ENCODE results near the gene PABPN1L. TPM values are rescaled to one million over a fixed set of nuclear protein-coding genes. Genes with fewer than 3 reads are reported as not detected.

PABPN1L gene
- total RNA-seq, 1 donor from 2014 or later, result 0.67 TPM

DNA sequence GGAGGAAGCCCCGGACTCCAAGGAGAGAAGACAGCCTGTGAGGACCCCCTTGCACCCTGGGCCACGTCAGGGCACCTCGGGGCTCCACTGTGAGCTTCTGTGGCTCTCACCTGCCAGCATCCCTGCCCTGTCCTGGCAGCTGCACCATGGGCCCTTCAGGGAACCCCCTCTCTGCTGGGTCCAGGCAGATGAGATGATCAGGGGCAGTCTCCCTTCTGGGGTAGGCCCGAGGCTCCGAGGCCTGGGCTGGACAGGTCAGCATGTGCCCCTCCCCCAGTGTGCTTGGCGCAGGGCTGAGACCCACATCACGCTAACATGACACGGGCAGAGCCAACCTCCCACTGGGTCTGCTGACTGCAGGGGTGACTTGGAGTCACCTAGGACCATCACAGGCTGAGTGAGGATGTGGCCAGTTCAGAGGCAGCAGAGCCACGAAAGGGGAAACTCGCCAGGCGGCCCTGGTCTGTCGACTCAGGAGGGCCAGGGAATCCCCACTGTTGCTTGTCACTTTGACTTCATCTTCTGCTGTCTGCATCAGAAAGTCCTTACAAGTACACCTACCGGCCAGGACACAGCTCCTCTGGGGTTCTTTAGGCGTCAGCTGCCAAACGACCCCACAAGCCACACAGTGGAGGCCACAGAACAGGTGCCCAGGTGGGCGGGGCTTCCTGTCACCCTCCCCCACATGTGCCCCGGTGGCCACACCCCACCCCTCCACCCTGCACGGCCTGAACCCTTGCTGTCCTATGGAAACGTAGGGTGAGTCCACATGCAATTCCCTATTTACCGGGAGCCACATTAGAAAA lies 12.0 kb downstream of the PABPN1L start:
- TF ChIP-seq, protein P1, sequence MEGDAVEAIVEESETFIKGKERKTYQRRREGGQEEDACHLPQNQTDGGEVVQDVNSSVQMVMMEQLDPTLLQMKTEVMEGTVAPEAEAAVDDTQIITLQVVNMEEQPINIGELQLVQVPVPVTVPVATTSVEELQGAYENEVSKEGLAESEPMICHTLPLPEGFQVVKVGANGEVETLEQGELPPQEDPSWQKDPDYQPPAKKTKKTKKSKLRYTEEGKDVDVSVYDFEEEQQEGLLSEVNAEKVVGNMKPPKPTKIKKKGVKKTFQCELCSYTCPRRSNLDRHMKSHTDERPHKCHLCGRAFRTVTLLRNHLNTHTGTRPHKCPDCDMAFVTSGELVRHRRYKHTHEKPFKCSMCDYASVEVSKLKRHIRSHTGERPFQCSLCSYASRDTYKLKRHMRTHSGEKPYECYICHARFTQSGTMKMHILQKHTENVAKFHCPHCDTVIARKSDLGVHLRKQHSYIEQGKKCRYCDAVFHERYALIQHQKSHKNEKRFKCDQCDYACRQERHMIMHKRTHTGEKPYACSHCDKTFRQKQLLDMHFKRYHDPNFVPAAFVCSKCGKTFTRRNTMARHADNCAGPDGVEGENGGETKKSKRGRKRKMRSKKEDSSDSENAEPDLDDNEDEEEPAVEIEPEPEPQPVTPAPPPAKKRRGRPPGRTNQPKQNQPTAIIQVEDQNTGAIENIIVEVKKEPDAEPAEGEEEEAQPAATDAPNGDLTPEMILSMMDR (IDR thresholded peaks at IDR 0.05), result no peak
- ChIA-PET POLR2A (interaction anchor here (0.6 to 0.7 kb wide), 3 partner anchors 16 to 1094 kb away, joined by 4 to 6 read pairs (median 5); no protein-coding TSS in a partner anchor), CTCF (no interaction called here)
- intact Hi-C loops (cut with micrococcal nuclease), result loop anchor here (5.0 kb wide), 1 partner anchor 202 kb away; the partner anchor contains the start of gene CYBA
- Mint-ChIP-seq H3K27me3 (no peaks in the 10 kb centered on the region), H3K9me3 (no peaks in the 10 kb centered on the region), H3K27ac (peak overlapping the region; percentile 64), H3K4me1 (peaks cover 39% of the 10 kb centered on the region), H3K36me3 (ENCODE audit: low read depth) (peaks cover 26% of the 10 kb centered on the region), H3K4me3 (peak overlapping the region; percentile 73)
- ATAC-seq (ENCODE audit: low read depth), result peak; percentile 25
- peak; percentile 35 for DNase-seq

DNA sequence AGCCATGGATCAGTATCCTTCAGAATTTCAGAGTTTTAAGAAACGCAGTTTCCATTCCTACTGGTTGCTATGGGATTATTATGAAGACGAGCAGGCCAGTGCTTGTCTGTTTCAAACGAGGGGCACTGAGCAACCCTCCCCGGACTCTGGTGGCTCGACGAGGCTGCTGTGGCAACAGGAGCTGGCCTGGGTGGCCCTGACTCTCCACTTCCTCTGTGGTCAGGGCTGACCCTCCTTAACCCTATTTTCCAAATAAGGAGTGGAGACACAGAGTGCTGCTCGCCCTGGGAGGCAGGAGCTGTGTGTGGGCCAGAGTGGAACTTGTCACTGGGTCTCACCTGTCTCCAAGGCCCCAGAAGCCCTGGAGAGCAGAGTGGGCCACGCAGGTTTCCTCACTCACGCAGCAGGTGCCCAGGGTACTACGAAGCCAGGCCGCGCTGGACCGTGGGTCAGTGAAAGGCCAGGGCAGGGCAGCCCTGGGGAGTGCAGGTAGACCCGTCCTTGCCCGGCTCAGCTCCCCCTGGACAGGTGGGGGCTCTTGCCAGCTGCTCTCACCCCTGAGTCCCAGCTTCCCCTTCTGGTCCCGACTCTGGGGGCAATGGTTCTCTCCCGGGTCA lies 13.0 kb downstream of the PABPN1L start:
- POLR2A ChIA-PET, result interaction anchor here (0.5 to 0.6 kb wide), 2 partner anchors 631 to 1074 kb away, joined by 4 to 5 read pairs; no protein-coding TSS in a partner anchor
- H3K27me3 Mint-ChIP-seq, result no peaks in the 10 kb centered on the region
- no peak overlapping the region for H3K4me3 Mint-ChIP-seq
- H3K36me3 Mint-ChIP-seq (ENCODE audit: low read depth), result peaks cover 16% of the 10 kb centered on the region
- no peak overlapping the region for H3K27ac Mint-ChIP-seq
- TF ChIP-seq, protein P1 (IDR thresholded peaks at IDR 0.05), result no peak
- no peaks in the 10 kb centered on the region for H3K9me3 Mint-ChIP-seq
- intact Hi-C loops (cut with micrococcal nuclease), result no loop called here
- peaks cover 30% of the 10 kb centered on the region for H3K4me1 Mint-ChIP-seq
- CTCF ChIA-PET, result no interaction called here
- no peak for DNase-seq
- no peak for ATAC-seq (ENCODE audit: low read depth)

DNA sequence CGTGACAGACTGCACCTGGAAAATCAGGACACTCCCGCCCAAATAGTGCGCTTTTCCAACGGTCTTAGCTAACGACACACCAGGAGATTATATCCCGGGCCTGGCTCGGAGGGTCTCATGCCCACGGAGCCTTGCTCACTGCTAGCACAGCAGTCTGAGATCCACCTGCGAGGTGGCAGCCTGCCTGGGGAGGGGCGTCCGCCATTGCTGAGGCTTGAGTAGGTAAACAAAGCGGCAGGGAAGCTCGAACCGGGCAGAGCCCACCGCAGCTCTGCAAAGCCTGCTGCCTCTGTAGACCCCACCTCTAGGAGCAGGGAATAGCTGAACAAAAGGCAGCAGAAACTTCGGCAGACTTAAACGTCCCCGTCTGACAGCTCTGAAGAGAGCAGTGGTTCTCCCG lies 14.8 kb downstream of the PABPN1L start:
- DNase-seq (no peak), ATAC-seq (ENCODE audit: low read depth) (no peak)
- ChIA-PET CTCF (interaction anchor here (0.8 kb wide), 1 partner anchor 114 kb away, joined by 3 read pairs; no protein-coding TSS in a partner anchor), POLR2A (no interaction called here)
- H3K36me3 Mint-ChIP-seq (ENCODE audit: low read depth), result peaks cover 14% of the 10 kb centered on the region
- H3K27ac Mint-ChIP-seq, result no peak overlapping the region
- intact Hi-C loops (cut with micrococcal nuclease), result no loop called here
- TF ChIP-seq, protein P1 (IDR thresholded peaks at IDR 0.05), result no peak
- H3K27me3 Mint-ChIP-seq, result no peaks in the 10 kb centered on the region
- H3K4me1 Mint-ChIP-seq, result peaks cover 19% of the 10 kb centered on the region
- no peaks in the 10 kb centered on the region for H3K9me3 Mint-ChIP-seq
- no peak overlapping the region for H3K4me3 Mint-ChIP-seq

DNA sequence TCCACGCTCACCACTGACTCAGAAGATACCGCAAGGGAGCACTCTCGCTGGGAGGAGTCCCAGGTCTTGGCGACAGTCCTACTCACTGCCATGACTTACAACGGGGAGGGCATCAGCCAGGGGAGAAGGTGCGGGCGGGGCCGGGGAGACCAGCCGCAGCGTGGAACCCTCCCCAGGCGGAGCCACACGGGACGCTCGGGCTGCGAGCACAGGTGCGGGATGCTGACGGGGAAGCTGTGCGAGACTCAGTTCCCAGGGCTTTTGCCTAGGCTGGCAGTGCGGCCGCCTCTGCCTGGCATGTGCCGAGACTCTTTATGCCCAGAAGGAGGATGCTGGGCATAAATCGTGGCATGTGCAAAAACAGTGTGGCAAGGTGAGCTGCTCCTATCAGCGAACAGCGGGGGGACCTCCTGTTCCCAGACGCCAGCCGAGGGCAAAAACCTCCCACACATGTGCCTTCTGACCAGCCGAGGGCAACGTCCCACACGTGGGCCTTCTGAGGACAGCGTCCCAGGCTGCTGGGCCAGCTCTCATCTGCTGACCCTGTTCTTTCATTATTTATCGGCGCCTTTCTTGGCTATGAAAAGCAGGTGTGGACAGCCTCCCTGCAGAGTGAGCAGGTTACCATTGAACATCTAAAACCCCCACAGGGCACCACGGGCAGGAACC lies 15.8 kb downstream of the PABPN1L start:
- DNase-seq (no peak), ATAC-seq (ENCODE audit: low read depth) (no peak)
- H3K4me1 Mint-ChIP-seq, result peaks cover 15% of the 10 kb centered on the region
- no peaks in the 10 kb centered on the region for H3K27me3 Mint-ChIP-seq
- H3K36me3 Mint-ChIP-seq (ENCODE audit: low read depth), result peaks cover 16% of the 10 kb centered on the region
- intact Hi-C loops (cut with micrococcal nuclease), result no loop called here
- H3K9me3 Mint-ChIP-seq, result no peaks in the 10 kb centered on the region
- H3K4me3 Mint-ChIP-seq, result no peak overlapping the region
- TF ChIP-seq, protein P1 (IDR thresholded peaks at IDR 0.05), result no peak
- ChIA-PET CTCF (interaction anchor here (0.8 kb wide), 1 partner anchor 113 kb away, joined by 3 read pairs; no protein-coding TSS in a partner anchor), POLR2A (no interaction called here)
- no peak overlapping the region for H3K27ac Mint-ChIP-seq

DNA sequence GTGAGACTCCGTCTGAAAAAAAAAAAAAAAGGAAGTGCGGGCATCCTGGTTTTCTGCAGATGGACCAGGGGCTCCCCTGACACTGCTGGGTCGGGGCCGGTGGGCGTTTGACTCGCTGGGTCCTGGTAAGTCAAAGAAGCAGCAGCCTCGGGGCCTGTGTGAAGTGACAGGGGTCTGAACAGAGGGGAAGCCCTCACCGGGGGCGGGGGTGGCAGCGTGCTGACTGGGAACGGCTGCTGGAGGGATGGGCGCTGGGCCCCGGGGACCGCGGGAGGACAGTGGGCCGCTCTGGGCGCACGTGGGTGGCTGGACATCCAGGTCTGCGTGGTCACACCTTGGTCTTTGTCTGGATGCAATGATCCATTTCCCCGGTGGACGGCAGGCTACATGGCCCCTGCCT lies 17.9 kb downstream of the PABPN1L start:
- ChIA-PET POLR2A (no interaction called here), CTCF (no interaction called here)
- TF ChIP-seq, protein P1 (IDR thresholded peaks at IDR 0.05), result no peak
- peaks cover 16% of the 10 kb centered on the region for H3K36me3 Mint-ChIP-seq (ENCODE audit: low read depth)
- intact Hi-C loops (cut with micrococcal nuclease), result no loop called here
- ATAC-seq (ENCODE audit: low read depth) (no peak), DNase-seq (no peak)
- H3K27me3 Mint-ChIP-seq, result no peaks in the 10 kb centered on the region
- H3K4me3 Mint-ChIP-seq, result no peak overlapping the region
- H3K4me1 Mint-ChIP-seq, result peaks cover 2% of the 10 kb centered on the region
- no peak overlapping the region for H3K27ac Mint-ChIP-seq
- H3K9me3 Mint-ChIP-seq, result no peaks in the 10 kb centered on the region
